H1 (cell line): ENCODE measurements around the gene SLCO2A1. TPM values are rescaled to one million over a fixed set of nuclear protein-coding genes. Genes with fewer than 3 reads are reported as not detected.

Experiments
- BRCA1 ChIP-seq: IDR thresholded peaks from 2 replicates; pipeline ENCODE4 v1.6.1; 2012; ENCODE audit warnings: low read depth, low read length, improper control_type of control experiment
- CHD1 ChIP-seq: IDR thresholded peaks from 2 replicates; pipeline ENCODE4 v1.6.1; 2012; ENCODE audit warnings: low read depth, low read length, improper control_type of control experiment
- CHD7 ChIP-seq: fragments of 300-600 bp; sonication (generic); IDR thresholded peaks from 2 replicates; pipeline ENCODE4 v1.7.1; 2012; ENCODE audit warnings: low read length, moderate library complexity, mild to moderate bottlenecking, inconsistent platforms; ENCODE audit not compliant: insufficient replicate concordance
- CTBP2 ChIP-seq: IDR thresholded peaks from 2 replicates; pipeline ENCODE4 v1.7.0; 2011; ENCODE audit warnings: borderline replicate concordance, mild to moderate bottlenecking, moderate library complexity, mixed read lengths, low read length; ENCODE audit not compliant: insufficient read depth, insufficient read length
- EGR1 ChIP-seq: IDR thresholded peaks from 2 replicates; pipeline ENCODE4 v1.6.1; 2011; ENCODE audit warnings: low read depth, low read length, borderline replicate concordance
- ZNF274 ChIP-seq: IDR thresholded peaks from 2 replicates; pipeline ENCODE4 v1.7.0; 2012; ENCODE audit warnings: low read length, borderline replicate concordance; ENCODE audit errors: extremely low read depth
- polyA plus RNA-seq, 7 experiments: library from polyadenylated mRNA; depleted of rRNA in 3 of 7; stranded (reverse) in 5 of 7; unstranded in 2 of 7; fragments of >200 nt in 5 of 7; fragments of 200-250 nt in 2 of 7; gene quantifications; 1 replicate in 5 of 7; 2 replicates in 1 of 7; 4 replicates in 1 of 7; pipeline versions ENCODE4 v1.2.1 to v1.2.3, GENCODE V29; 2011 to 2013; ENCODE audit warnings: missing spikeins in 2 of 7, mixed read lengths in 2 of 7
- total RNA-seq: library from RNA; stranded (reverse); fragmentation: NEBNext Ultra II Directional; extraction: Animal tissue kit (Norgen Biotek cat#: 25700); gene quantifications from 2 replicates; pipeline ENCODE4 v1.2.1, GENCODE V29; 2021

Gene SLCO2A1
- total and polyA plus RNA-seq, 2 of the 8 experiments (the other 6 are each of a cell fraction or from before 2014, with no cell fraction given): 1.1 to 2.3 TPM

- TF ChIP-seq EGR1 (no peak), ZNF274 (no peak), BRCA1 (no peak), CHD1 (no peak), CTBP2 (no peak), CHD7 (no peak)
- TF ChIP-seq, all 59 proteins: peak for 0
Measured at GRCh38 chr3:133956982-133957381, 72.7 kb downstream of the SLCO2A1 start (continued).
